Hematopoietic multipotent progenitor cell treated with erythropoietin and hydrocortisone succinate and interleukin-3 and kit ligand, for 4 days (in vitro differentiated cells): ENCODE data around the gene PPARD.
"Not testable (repeated sequence)": the region's sequence is repeated elsewhere in the genome, so short reads cannot be mapped to it uniquely, and the experiment has no call there.

Experiments
- DNase-seq: peaks from one replicate; pipeline ENCODE4 v3.0.0-alpha.2; 2015

Gene PPARD

GRCh38 chr6:35386989-35387388 lies 44.6 kb downstream of the PPARD start:
- no peak for DNase-seq

GRCh38 chr6:35388030-35388429 lies 45.7 kb downstream of the PPARD start:
- DNase-seq, result no peak

- no peak for DNase-seq
These were observed 46.5 kb downstream of the PPARD start for GRCh38 chr6:35388772-35389352.

GRCh38 chr6:35389386-35389785 lies 47.0 kb downstream of the PPARD start:
- not testable (repeated sequence) for DNase-seq

- no peak for DNase-seq
These were observed 49.0 kb downstream of the PPARD start for GRCh38 chr6:35391240-35391968.

GRCh38 chr6:35392111-35392702 lies 49.8 kb downstream of the PPARD start:
- DNase-seq, result no peak

- DNase-seq, result no peak
These were observed 50.7 kb downstream of the PPARD start for GRCh38 chr6:35392773-35393672.

- no peak for DNase-seq
These were observed 54.6 kb downstream of the PPARD start for GRCh38 chr6:35396991-35397390.

- DNase-seq, result no peak
These were observed 55.6 kb downstream of the PPARD start for GRCh38 chr6:35397806-35398418.

- no peak for DNase-seq
These were observed 56.2 kb downstream of the PPARD start for GRCh38 chr6:35398526-35398925.

- no peak for DNase-seq
These were observed 57.8 kb downstream of the PPARD start for GRCh38 chr6:35400111-35400510.

- DNase-seq, result no peak
These were observed 58.5 kb downstream of the PPARD start for GRCh38 chr6:35400901-35401311.

- no peak for DNase-seq
These were observed 59.2 kb downstream of the PPARD start for GRCh38 chr6:35401514-35401913.

GRCh38 chr6:35402136-35402855 lies 59.9 kb downstream of the PPARD start:
- DNase-seq, result no peak

- no peak for DNase-seq
These were observed 60.5 kb downstream of the PPARD start for GRCh38 chr6:35402856-35403191.

GRCh38 chr6:35403544-35404442 lies 61.4 kb downstream of the PPARD start:
- no peak for DNase-seq

GRCh38 chr6:35406711-35407485 lies 64.5 kb downstream of the PPARD start:
- DNase-seq, result no peak

GRCh38 chr6:35409245-35409644 lies 66.9 kb downstream of the PPARD start:
- no peak for DNase-seq

- no peak for DNase-seq
These were observed 67.8 kb downstream of the PPARD start for GRCh38 chr6:35410131-35410530.

GRCh38 chr6:35411066-35411465 lies 68.7 kb downstream of the PPARD start:
- DNase-seq, result peak; percentile 40
